Hepatocyte (in vitro differentiated cells): Measurements from ENCODE around the gene SLC25A45.

Experiments
- EZH2 ChIP-seq: fragments of 200-600 bp; sonication (generic); IDR thresholded peaks from 2 replicates; pipeline ENCODE4 v1.6.1; 2016; ENCODE audit warnings: antibody characterized with exemption, mild to moderate bottlenecking, borderline replicate concordance
- EZH2phosphoT487 ChIP-seq: fragments of 200-600 bp; sonication (generic); IDR thresholded peaks from one replicate; pipeline ENCODE4 v1.6.1; 2018; ENCODE audit warnings: antibody characterized with exemption, mild to moderate bottlenecking, low read depth, moderate library complexity; ENCODE audit not compliant: unreplicated experiment, severe bottlenecking
- TF ChIP-seq, protein P1 (sequence below): fragments of 200-600 bp; sonication (generic); IDR thresholded peaks from 2 replicates; pipeline ENCODE4 v1.5.1; 2016; ENCODE audit warnings: antibody characterized with exemption, mild to moderate bottlenecking; ENCODE audit not compliant: poor library complexity

DNA sequence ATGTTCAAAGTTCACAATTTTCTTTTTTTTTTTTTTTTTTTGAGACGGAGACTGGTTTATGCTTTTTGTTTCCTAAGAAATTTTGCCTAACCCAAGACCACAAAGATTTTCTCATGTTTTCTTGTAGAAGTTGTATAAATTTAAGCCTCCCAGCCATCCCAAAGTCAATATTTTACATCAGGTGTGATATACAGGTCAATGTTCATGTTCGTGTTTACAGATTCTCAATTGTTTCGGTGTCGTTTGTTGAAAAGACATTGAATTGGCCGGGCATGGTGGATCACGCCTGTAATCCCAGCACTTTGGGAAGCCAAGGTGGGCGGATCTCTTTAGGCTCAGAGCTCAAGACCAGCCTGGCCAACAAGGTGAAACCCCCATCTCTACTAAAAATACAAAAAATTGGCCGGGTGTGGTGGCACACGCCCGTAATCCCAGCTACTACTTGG, 19.4 kb upstream of the SLC25A45 start:
- TF ChIP-seq EZH2 = no peak
- TF ChIP-seq, protein P1, sequence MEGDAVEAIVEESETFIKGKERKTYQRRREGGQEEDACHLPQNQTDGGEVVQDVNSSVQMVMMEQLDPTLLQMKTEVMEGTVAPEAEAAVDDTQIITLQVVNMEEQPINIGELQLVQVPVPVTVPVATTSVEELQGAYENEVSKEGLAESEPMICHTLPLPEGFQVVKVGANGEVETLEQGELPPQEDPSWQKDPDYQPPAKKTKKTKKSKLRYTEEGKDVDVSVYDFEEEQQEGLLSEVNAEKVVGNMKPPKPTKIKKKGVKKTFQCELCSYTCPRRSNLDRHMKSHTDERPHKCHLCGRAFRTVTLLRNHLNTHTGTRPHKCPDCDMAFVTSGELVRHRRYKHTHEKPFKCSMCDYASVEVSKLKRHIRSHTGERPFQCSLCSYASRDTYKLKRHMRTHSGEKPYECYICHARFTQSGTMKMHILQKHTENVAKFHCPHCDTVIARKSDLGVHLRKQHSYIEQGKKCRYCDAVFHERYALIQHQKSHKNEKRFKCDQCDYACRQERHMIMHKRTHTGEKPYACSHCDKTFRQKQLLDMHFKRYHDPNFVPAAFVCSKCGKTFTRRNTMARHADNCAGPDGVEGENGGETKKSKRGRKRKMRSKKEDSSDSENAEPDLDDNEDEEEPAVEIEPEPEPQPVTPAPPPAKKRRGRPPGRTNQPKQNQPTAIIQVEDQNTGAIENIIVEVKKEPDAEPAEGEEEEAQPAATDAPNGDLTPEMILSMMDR = no peak
- no peak for TF ChIP-seq EZH2phosphoT487
